Endothelial cell (in vitro differentiated cells): ENCODE data around the gene SPTLC1. TPM values are rescaled to one million over a fixed set of nuclear protein-coding genes. Genes with fewer than 3 reads are reported as not detected.
A peak's percentile ranks its signal among the peaks of the same experiment; 100 is the strongest.

Experiments
- DNase-seq: peaks from one replicate; pipeline ENCODE4 v3.0.0; 2021; ENCODE audit warnings: low spot score
- H3K27ac Mint-ChIP-seq: one replicate; pipeline ENCODE4 v1.8.0; 2021; ENCODE audit warnings: mixed read lengths, inconsistent platforms; ENCODE audit not compliant: unreplicated experiment
- H3K27me3 Mint-ChIP-seq: one replicate; pipeline ENCODE4 v1.8.0; 2021; ENCODE audit warnings: mild to moderate bottlenecking, moderate library complexity, mixed read lengths, inconsistent platforms; ENCODE audit not compliant: unreplicated experiment
- H3K36me3 Mint-ChIP-seq: one replicate; pipeline ENCODE4 v1.8.0; 2021; ENCODE audit warnings: mild to moderate bottlenecking, low read depth, mixed read lengths, inconsistent platforms; ENCODE audit not compliant: unreplicated experiment
- H3K4me1 Mint-ChIP-seq: one replicate; pipeline ENCODE4 v1.8.0; 2021; ENCODE audit warnings: mild to moderate bottlenecking, mixed read lengths, inconsistent platforms; ENCODE audit not compliant: unreplicated experiment
- H3K4me3 Mint-ChIP-seq: one replicate; pipeline ENCODE4 v1.8.0; 2021; ENCODE audit warnings: mild to moderate bottlenecking, mixed read lengths, inconsistent platforms; ENCODE audit not compliant: unreplicated experiment
- H3K9me3 Mint-ChIP-seq: one replicate; pipeline ENCODE4 v1.8.0; 2021; ENCODE audit warnings: mixed read lengths, inconsistent platforms; ENCODE audit not compliant: unreplicated experiment
- CTCF ChIP-seq: fragments of 200-600 bp; sonication (generic); IDR thresholded peaks from one replicate; pipeline ENCODE4 v1.5.0; 2021; ENCODE audit warnings: antibody characterized with exemption; ENCODE audit not compliant: unreplicated experiment
- total RNA-seq: library from RNA; stranded (reverse); fragmentation: NEBNext Ultra II Directional; extraction: Animal tissue kit (Norgen Biotek cat#: 25700); gene quantifications from one replicate; pipeline ENCODE4 v1.2.1, GENCODE V29; 2021; ENCODE audit not compliant: unreplicated experiment

SPTLC1 gene
- total RNA-seq, 1 donor from 2014 or later, result 69.2 TPM

- Mint-ChIP-seq H3K4me1 (peaks cover 21% of the 10 kb centered on the region), H3K36me3 (peaks cover 26% of the 10 kb centered on the region), H3K27me3 (peaks cover 2% of the 10 kb centered on the region), H3K9me3 (no peaks in the 10 kb centered on the region), H3K27ac (peak overlapping the region; percentile 61), H3K4me3 (no peak overlapping the region)
- TF ChIP-seq CTCF, result no peak
- no peak for DNase-seq
Measured at GRCh38 chr9:92100237-92100911, 14.8 kb downstream of the SPTLC1 start.

DNA sequence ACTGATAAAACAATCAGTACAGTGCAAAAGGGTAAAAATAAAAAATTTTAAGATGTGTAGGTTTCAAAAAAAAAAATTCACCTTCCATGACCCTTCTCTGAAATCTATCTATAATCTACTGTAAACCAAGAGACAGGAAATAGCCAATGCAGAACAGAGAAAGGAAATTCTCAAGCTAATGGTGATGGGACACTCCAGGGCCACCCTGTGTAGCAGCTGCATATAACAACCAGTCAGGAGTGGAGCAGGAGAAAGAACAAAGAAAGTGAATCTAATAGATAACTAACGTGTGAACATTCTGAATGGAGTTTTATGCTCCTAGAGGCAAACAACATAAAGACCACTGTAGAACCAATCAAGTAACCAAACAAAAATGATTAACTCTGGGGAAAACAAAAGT is 16.6 kb downstream of the SPTLC1 start:
- Mint-ChIP-seq H3K27me3 (peaks cover 2% of the 10 kb centered on the region), H3K4me1 (peaks cover 30% of the 10 kb centered on the region), H3K36me3 (peaks cover 22% of the 10 kb centered on the region), H3K4me3 (no peak overlapping the region), H3K9me3 (no peaks in the 10 kb centered on the region), H3K27ac (peak overlapping the region; percentile 57)
- no peak for DNase-seq
- TF ChIP-seq CTCF, result no peak

DNA sequence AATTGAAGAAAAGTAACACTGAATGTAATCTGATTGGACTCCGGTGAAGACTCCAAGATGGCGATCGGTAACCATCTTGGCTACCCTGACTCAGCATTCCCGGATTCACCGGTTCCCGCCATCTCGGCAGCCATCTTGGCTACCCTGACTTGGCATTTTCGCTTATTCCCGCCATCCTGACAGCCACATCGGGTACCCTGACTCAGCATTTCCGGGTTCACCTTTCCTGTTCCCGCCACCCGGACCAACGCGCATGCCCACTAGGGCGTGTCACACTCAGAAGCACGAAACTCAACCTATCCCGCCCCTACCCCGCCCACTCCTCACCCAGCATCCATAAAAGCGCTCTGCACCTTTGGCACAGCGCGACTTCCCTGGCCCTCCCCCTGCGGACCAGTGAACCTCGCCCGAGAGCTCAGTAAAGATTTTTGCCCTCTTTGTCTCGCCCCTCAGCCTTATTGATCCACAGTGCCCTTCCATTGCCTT is 17.2 kb downstream of the SPTLC1 start:
- H3K36me3 Mint-ChIP-seq, result peaks cover 18% of the 10 kb centered on the region
- peaks cover 30% of the 10 kb centered on the region for H3K4me1 Mint-ChIP-seq
- peak; percentile 84 for DNase-seq
- peaks cover 2% of the 10 kb centered on the region for H3K27me3 Mint-ChIP-seq
- no peak for TF ChIP-seq CTCF
- no peak overlapping the region for H3K4me3 Mint-ChIP-seq
- peak overlapping the region; percentile 57 for H3K27ac Mint-ChIP-seq
- no peaks in the 10 kb centered on the region for H3K9me3 Mint-ChIP-seq

DNA sequence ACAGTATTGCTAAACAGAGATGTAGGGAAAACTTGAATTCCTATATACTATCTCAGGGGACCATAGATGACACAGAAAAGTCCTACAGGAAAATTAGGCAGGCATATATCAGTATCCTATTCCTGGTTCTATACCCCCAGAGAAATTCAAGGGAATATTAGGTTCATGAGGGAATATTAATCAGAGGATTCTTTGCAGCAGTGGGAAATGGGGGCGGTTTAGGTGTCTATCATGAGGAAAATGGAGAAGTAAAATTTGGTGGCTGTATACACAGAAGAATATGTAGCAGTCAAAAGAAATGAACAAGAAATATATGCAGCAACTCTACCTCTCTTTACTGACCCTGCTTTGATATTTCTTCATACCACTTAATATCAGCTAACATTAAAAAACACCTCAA is 20.0 kb downstream of the SPTLC1 start:
- peaks cover 6% of the 10 kb centered on the region for H3K36me3 Mint-ChIP-seq
- no peak for DNase-seq
- H3K9me3 Mint-ChIP-seq, result no peaks in the 10 kb centered on the region
- TF ChIP-seq CTCF, result no peak
- H3K27me3 Mint-ChIP-seq, result peaks cover 2% of the 10 kb centered on the region
- peaks cover 25% of the 10 kb centered on the region for H3K4me1 Mint-ChIP-seq
- no peak overlapping the region for H3K4me3 Mint-ChIP-seq
- H3K27ac Mint-ChIP-seq, result no peak overlapping the region

DNA sequence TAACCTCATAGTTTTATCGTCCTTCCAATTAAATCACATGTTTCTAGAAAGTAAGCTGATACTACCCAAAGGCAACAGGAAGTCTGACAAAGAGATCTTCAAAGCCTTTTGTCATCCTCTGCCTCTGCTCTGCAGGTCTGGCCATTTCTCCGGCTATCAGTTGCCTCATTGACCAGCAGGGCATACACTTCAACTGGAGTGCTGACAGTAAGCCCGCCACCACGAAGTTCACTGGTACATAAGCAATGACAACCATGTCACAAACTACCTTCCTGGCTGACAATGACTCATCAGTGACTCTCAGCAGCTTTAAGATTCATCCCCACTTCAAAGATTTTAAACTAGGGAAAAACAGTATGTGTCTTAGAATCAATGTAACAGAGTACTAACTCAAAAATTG is 20.6 kb downstream of the SPTLC1 start:
- no peak for DNase-seq
- H3K4me3 Mint-ChIP-seq, result no peak overlapping the region
- H3K9me3 Mint-ChIP-seq, result no peaks in the 10 kb centered on the region
- H3K4me1 Mint-ChIP-seq, result peaks cover 25% of the 10 kb centered on the region
- H3K27ac Mint-ChIP-seq, result no peak overlapping the region
- H3K27me3 Mint-ChIP-seq, result peaks cover 5% of the 10 kb centered on the region
- no peak for TF ChIP-seq CTCF
- H3K36me3 Mint-ChIP-seq, result peaks cover 12% of the 10 kb centered on the region
